Activated CD8-positive, alpha-beta memory T cell treated with anti-CD3 and anti-CD28 coated beads for 24 hours (primary cell): ENCODE measurements around the gene RAB40B.
A peak's percentile ranks its signal among the peaks of the same experiment; 100 is the strongest.

Experiments used
- DNase-seq: peaks from one replicate; pipeline ENCODE4 v3.0.0-alpha.2; 2020

RAB40B gene

DNA sequence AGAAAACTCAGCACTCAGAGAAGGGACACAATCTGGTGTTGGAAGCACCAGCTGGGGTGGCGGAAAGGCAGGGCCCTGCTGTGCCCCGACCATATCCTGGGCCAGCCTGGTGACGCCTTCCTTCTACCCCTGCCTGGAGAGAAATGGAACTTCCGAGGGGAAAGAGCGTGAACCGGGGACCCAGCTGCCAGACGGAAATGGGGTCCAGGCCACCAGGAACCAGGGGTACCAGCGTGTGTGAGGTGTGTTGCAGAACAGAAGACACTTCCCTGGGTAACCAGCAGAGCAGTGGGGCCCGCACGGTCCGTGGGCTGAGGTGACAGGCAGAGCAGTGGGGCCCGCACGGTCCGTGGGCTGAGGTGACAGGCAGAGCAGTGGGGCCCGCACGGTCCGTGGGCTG, 6.8 kb downstream of the RAB40B start:
- no peak for DNase-seq

DNA sequence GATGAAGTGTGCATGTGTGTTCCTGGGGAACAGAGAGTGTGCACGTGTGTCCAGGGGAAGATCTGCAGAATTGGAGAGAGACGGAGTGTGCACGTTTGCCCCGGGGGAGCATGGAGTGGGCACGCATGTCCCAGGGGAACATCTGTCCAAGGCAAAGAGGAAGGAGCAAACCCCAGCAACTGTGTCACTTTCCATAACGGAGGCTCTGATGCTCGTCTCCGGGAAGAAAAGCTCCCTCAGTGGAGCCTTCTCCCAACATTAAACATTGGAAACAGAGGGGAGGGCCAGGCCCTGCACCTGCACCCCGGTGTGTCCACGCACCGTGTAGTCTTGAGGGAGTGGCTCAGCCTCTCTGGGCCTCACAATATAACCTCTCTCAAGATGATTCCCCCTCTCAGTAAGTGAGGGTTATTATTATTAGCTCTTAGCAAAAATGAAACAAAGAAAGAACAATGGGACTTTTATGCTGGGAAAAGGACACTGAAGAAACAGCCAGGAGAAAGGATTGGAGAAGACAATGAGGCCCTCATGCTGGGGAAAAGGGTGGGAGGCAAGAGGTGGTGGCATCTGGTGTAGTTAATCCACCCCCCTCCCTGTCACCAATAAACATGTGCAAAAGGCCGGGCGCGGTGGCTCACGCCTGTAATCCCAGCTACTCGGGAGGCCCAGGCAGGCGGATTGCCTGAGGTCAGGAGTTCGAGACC, 7.6 kb downstream of the RAB40B start:
- no peak for DNase-seq

- no peak for DNase-seq
These were observed 9.4 kb downstream of the RAB40B start for GRCh38 chr17:82689077-82689476.

- DNase-seq = no peak
These were observed 10.6 kb downstream of the RAB40B start for GRCh38 chr17:82687871-82688270.

GRCh38 chr17:82687375-82687861, 11.1 kb downstream of the RAB40B start:
- no peak for DNase-seq

DNA sequence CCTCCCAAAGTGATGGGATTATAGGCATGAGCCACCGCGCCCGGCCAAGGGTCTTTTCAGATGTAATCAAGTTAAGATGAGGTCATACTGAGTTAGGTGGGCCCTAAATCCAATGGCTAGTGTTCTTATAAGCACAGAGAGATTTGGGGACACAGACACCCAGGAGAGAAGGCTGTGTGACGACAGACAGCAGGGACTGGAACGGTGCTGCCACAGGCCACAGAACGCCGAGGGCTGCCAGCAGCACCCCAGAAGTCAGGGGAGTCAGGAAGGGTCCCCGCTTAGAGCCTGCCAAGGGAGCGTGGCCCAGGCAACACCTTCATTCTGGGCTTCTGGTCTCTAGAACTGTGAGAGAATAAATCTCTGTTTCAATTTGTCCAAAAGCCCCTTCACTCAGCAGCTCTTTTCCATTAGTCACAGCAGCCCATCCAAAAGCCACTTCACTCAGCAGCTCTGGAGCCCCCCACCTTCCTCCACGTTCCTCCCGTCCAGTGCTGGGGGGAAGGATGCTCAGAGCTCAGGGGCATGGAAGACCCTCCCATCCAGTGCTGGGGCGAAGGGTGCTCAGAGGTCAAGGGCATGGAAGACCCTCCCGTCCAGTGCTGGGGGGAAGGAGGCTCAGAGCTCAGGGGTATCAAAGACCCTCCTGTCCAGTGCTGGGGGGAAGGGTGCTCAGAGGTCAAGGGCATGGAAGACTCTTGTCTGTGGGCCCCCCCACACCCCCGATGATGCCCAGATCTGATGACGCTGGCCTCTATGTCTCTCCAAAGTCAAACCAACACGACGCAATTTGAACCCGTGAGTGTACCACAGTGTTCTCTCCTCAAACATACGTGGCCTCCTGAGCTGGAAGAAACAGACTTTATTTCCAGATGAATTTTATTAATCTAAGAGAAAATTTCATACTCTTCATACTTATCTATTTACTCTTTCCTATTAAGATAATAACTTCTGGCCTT, 11.9 kb downstream of the RAB40B start:
- DNase-seq = no peak

DNA sequence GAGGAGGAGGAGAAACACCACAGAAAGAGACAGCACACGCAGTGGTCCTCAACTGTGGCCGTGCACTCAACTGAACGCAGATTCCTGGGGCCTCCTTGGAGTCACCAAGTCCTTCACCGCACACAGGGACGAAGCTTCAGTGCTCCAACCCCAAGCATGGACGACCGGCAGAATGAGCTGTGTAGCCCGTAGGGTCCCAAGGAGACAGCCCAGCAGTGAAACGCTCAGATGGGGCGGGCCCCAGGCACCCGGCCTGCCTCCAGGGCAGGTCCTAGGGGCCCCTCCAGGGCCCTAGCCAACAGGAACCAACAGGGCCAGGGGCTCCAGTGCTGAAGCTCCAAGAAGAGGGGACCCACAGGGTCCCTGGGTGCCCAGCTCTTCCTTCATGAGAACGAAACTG, 13.2 kb downstream of the RAB40B start:
- DNase-seq = no peak

GRCh38 chr17:82684228-82684841, 14.2 kb downstream of the RAB40B start:
- no peak for DNase-seq

DNA sequence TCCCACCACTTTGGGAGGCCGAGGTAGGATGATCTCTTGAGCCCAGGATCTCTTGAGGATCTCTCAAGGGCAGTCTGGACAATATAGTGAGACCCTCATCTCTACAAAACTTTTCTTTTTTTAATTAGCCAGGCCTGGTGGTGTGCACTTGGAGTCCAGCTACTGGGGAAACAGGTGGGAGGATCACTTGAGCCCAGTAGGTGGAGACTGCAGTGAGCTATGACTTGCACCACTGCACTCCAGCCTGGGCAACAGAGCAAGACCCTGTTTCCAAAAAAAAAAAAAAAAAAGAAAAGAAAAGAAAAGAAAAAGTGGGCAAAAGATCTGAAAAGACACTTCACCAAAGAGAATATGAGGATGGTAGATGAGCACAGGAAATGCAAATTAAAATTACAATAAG, 15.0 kb downstream of the RAB40B start:
- DNase-seq = no peak

- DNase-seq = no peak
These were observed 17.0 kb downstream of the RAB40B start for GRCh38 chr17:82681547-82681946.

GRCh38 chr17:82679586-82680465, 18.7 kb downstream of the RAB40B start:
- no peak for DNase-seq

GRCh38 chr17:82678265-82678891, 20.1 kb downstream of the RAB40B start:
- no peak for DNase-seq

- no peak for DNase-seq
These were observed 21.1 kb downstream of the RAB40B start for GRCh38 chr17:82677353-82677925.

DNA sequence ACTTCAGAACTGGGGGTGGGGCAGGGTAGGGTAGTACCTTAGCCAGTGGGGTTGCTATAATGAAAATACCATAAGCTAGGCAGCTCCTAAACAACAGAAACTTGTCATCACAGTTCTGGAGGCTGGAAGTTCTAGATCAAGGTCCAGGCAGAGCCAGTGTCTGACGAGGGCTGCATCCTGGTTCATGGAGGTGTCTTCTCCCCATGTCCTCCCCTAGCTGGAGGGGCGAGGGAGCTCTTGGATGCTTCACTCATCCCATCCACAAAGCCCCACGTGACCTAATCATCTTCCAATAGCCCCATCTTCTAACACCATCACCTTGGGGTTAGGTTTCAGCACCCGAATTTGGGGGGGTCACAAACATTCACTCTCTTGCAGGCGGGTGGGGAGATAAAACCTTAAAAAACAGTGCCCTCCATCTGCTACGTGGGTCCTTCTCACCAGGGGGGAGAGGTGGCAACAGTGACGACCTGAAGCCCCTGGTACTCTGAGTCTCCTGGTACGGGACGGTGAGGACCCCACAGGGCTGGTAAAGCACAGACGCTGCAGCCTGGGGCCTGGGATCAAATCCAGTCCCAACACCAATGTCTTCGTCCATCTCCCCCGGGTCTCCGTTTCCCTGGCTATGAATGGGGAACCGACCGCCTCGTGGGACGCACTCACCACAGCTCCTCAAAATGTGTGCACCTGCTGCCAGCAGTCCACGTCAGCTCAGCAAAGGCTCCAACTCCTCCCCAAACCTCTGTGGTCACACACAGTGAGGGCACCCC, 22.8 kb downstream of the RAB40B start:
- no peak for DNase-seq

GRCh38 chr17:82674656-82675475, 23.6 kb downstream of the RAB40B start:
- no peak for DNase-seq

- no peak for DNase-seq
These were observed 27.6 kb downstream of the RAB40B start for GRCh38 chr17:82670661-82671450.

DNA sequence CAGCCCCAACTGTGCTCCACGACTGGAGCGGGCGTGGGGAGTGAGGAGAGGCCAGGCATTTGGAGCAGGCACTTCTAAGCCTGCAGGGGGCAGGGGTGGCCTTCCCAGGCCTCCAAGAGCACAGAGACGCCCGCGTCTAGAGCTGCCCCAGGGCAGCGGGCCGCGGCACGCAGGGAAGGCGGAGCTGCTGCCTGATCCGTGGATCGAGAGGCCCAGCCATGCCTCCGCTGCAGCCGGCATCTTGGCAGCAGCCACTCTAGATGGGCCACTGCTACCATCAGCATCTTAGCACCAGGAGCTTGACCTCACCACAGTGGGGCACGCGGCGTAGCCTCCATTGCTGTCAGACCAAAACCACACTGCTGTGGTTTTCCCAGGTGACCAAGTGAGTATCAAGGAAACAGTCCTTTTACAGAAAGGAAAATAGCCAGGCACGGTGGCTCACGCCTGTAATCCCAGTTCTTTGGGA, 29.8 kb downstream of the RAB40B start:
- peak; percentile 71 for DNase-seq

DNA sequence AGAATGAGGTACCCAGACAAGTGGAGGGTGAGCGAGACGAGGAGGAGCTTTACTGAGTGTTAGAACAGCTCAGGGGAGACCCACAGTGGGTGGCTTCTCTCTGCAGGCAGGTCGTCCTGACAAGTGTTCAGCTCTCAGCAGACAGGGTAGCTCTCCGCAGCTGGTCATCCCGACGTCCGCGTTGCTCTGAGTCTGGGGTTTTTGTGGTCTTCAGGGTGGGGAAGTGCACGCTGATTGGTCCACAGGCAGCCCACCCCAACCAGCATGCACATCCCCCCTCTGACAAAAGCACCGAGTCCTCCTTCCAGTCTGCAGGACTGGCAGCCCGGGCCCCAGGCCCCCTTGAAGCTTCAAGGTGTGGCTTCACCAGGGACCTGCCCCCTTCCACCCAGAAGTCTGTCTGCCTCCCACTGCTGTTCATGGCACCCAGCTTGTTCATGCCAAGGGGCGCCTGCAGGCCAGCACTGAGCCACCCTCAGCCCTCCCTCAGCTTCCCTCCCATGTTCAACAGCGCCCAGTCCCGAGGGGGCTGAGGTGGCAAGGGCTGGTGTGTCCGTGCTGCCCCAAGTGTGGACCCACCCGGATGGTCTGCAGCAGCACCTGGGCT, 30.4 kb downstream of the RAB40B start:
- no peak for DNase-seq

- DNase-seq = no peak
These were observed 30.9 kb downstream of the RAB40B start for GRCh38 chr17:82667668-82668000.
